Endothelial cell of umbilical vein (primary cell): Measurements from ENCODE around the gene ELMO1.

ENCODE experiments used
- EZH2 ChIP-seq: IDR thresholded peaks from 2 replicates; pipeline ENCODE4 v1.6.1; 2012; ENCODE audit warnings: borderline replicate concordance, low read depth, mild to moderate bottlenecking, moderate library complexity, low read length, inconsistent platforms; ENCODE audit not compliant: severe bottlenecking
- FOS ChIP-seq: IDR thresholded peaks from 2 replicates; pipeline ENCODE4 v1.6.1; 2011; ENCODE audit warnings: mild to moderate bottlenecking, low read length, moderate library complexity, borderline replicate concordance; ENCODE audit not compliant: insufficient read depth
- GATA2 ChIP-seq: IDR thresholded peaks from 2 replicates; pipeline ENCODE4 v1.7.0; 2011; ENCODE audit warnings: low read depth, mild to moderate bottlenecking, moderate library complexity, mixed read lengths, low read length; ENCODE audit not compliant: insufficient read length, insufficient read depth
- JUN ChIP-seq: IDR thresholded peaks from 2 replicates; pipeline ENCODE4 v1.6.1; 2011; ENCODE audit warnings: borderline replicate concordance, low read depth; ENCODE audit not compliant: insufficient read length, insufficient read depth
- MYC ChIP-seq: IDR thresholded peaks from one replicate; pipeline ENCODE4 v1.6.1; 2011; ENCODE audit warnings: mild to moderate bottlenecking, low read depth, low read length
- POLR2A ChIP-seq: IDR thresholded peaks from 2 replicates; pipeline ENCODE4 v1.6.1; 2012; ENCODE audit warnings: low read depth, mild to moderate bottlenecking, control low read depth, low read length
- POLR2AphosphoS5 ChIP-seq: IDR thresholded peaks from 2 replicates; pipeline ENCODE4 v1.6.1; 2012; ENCODE audit warnings: low read depth, mild to moderate bottlenecking, control low read depth, low read length, moderate library complexity; ENCODE audit not compliant: insufficient read depth
- TF ChIP-seq, protein P1 (sequence below): IDR thresholded peaks from 2 replicates; pipeline ENCODE4 v1.6.1; 2011; ENCODE audit not compliant: insufficient read depth, insufficient read length
- TF ChIP-seq, protein P2 (sequence below), 2 donors: IDR thresholded peaks; 1 replicate in 1 of 2; 2 replicates in 1 of 2; pipeline ENCODE4 v1.5.1; 2011; ENCODE audit warnings: low read length in 2 of 2, mild to moderate bottlenecking in 2 of 2, moderate library complexity in 2 of 2, control low read depth in 1 of 2, inconsistent platforms in 1 of 2, low read depth in 1 of 2; ENCODE audit not compliant: insufficient read depth in 1 of 2; ENCODE audit errors: extremely low read depth in 1 of 2

DNA sequence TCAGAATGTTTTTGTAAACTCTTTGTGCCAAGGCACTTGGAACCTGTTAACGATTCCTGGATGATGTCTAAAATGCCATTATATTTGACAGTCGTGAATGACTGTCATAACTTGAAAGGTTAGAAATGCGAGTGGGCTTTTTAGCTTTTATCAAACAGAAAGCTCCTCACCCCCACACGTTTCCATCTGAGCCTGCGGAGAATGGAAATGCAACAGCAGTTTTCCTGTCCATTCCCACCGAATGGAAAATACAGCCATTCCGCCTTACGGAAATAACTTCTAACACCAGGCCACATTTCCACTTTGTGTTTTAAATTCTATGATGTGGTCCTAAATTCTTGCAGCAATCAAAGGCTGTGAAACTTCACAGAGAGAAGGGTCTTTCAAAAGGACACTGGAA is 83.8 kb downstream of the ELMO1 start:
- TF ChIP-seq, protein P1, sequence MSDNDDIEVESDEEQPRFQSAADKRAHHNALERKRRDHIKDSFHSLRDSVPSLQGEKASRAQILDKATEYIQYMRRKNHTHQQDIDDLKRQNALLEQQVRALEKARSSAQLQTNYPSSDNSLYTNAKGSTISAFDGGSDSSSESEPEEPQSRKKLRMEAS, result no peak
- TF ChIP-seq, protein P2, sequence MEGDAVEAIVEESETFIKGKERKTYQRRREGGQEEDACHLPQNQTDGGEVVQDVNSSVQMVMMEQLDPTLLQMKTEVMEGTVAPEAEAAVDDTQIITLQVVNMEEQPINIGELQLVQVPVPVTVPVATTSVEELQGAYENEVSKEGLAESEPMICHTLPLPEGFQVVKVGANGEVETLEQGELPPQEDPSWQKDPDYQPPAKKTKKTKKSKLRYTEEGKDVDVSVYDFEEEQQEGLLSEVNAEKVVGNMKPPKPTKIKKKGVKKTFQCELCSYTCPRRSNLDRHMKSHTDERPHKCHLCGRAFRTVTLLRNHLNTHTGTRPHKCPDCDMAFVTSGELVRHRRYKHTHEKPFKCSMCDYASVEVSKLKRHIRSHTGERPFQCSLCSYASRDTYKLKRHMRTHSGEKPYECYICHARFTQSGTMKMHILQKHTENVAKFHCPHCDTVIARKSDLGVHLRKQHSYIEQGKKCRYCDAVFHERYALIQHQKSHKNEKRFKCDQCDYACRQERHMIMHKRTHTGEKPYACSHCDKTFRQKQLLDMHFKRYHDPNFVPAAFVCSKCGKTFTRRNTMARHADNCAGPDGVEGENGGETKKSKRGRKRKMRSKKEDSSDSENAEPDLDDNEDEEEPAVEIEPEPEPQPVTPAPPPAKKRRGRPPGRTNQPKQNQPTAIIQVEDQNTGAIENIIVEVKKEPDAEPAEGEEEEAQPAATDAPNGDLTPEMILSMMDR (IDR thresholded peaks at IDR 0.05; ENCODE audit: extremely low read depth in 1 of 2, insufficient read depth in 1 of 2, low read depth in 1 of 2, low read length in 2 of 2), result no peak
- TF ChIP-seq EZH2, result no peak
- TF ChIP-seq POLR2AphosphoS5, result no peak
- no peak for TF ChIP-seq POLR2A
- TF ChIP-seq MYC, result no peak
- TF ChIP-seq GATA2, result no peak
- TF ChIP-seq FOS, result no peak
- TF ChIP-seq JUN, result no peak
